ENCODE data around the gene LTBP2.
A peak's percentile ranks its signal among the peaks of the same experiment; 100 is the strongest.

- TF ChIP-seq TAF1 (IDR thresholded peaks at IDR 0.05; ENCODE audit: low read depth) (no peak), CEBPB (IDR thresholded peaks at IDR 0.05) (no peak), FOXM1 (IDR thresholded peaks at IDR 0.05; ENCODE audit: borderline replicate concordance, low read depth) (no peak), CREB1 (IDR thresholded peaks at IDR 0.05; ENCODE audit: low read depth) (no peak), TEAD4 (IDR thresholded peaks at IDR 0.05) (no peak), EGR1 (IDR thresholded peaks at IDR 0.05) (no peak), YY1 (IDR thresholded peaks at IDR 0.05; ENCODE audit: low read depth) (no peak), ZBTB7A (IDR thresholded peaks at IDR 0.05; ENCODE audit: low read depth) (no peak), RAD21 (IDR thresholded peaks at IDR 0.05; ENCODE audit: low read depth) (0 out of 2 replicates have a peak, but pooled peaks have one; percentile 0)
- TF ChIP-seq, protein P1, sequence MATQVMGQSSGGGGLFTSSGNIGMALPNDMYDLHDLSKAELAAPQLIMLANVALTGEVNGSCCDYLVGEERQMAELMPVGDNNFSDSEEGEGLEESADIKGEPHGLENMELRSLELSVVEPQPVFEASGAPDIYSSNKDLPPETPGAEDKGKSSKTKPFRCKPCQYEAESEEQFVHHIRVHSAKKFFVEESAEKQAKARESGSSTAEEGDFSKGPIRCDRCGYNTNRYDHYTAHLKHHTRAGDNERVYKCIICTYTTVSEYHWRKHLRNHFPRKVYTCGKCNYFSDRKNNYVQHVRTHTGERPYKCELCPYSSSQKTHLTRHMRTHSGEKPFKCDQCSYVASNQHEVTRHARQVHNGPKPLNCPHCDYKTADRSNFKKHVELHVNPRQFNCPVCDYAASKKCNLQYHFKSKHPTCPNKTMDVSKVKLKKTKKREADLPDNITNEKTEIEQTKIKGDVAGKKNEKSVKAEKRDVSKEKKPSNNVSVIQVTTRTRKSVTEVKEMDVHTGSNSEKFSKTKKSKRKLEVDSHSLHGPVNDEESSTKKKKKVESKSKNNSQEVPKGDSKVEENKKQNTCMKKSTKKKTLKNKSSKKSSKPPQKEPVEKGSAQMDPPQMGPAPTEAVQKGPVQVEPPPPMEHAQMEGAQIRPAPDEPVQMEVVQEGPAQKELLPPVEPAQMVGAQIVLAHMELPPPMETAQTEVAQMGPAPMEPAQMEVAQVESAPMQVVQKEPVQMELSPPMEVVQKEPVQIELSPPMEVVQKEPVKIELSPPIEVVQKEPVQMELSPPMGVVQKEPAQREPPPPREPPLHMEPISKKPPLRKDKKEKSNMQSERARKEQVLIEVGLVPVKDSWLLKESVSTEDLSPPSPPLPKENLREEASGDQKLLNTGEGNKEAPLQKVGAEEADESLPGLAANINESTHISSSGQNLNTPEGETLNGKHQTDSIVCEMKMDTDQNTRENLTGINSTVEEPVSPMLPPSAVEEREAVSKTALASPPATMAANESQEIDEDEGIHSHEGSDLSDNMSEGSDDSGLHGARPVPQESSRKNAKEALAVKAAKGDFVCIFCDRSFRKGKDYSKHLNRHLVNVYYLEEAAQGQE (IDR thresholded peaks at IDR 0.05; ENCODE audit: low read depth): no peak
- TF ChIP-seq, protein P2, sequence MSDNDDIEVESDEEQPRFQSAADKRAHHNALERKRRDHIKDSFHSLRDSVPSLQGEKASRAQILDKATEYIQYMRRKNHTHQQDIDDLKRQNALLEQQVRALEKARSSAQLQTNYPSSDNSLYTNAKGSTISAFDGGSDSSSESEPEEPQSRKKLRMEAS (IDR thresholded peaks at IDR 0.05): no peak
These were observed 35.8 kb upstream of the LTBP2 start for GRCh38 chr14:74647678-74648461.
